Right atrium auricular region (tissue), 2 donors: ENCODE results near the gene PANK4. TPM values are rescaled to one million over a fixed set of nuclear protein-coding genes. Genes with fewer than 3 reads are reported as not detected.
A peak's percentile ranks its signal among the peaks of the same experiment; 100 is the strongest.

Experiments used
- DNase-seq: peaks from one replicate; pipeline ENCODE4 v3.0.0-alpha.2; 2019; ENCODE audit warnings: low spot score
- H3K27ac ChIP-seq, 2 donors: fragments of 200-600 bp; sonication (generic); 1 replicate in 1 of 2; 2 replicates in 1 of 2; pipeline ENCODE4 v1.5.1; 2016 to 2019
- H3K27me3 ChIP-seq, 2 donors: fragments of 200-600 bp; sonication (generic); one replicate each; pipeline versions ENCODE4 v1.5.1 to v1.6.0; 2017 to 2019
- H3K36me3 ChIP-seq: fragments of 200-600 bp; sonication (generic); one replicate; pipeline ENCODE4 v1.5.1; 2016
- H3K4me1 ChIP-seq, 2 donors: fragments of 200-600 bp; sonication (generic); one replicate each; pipeline versions ENCODE4 v1.5.1 to v1.6.0; 2017 to 2019
- H3K4me3 ChIP-seq, 2 donors: fragments of 200-600 bp; sonication (generic); 1 replicate in 1 of 2; 2 replicates in 1 of 2; pipeline ENCODE4 v1.5.1; 2017 to 2019; ENCODE audit warnings: mild to moderate bottlenecking in 1 of 2, moderate library complexity in 1 of 2
- H3K9me3 ChIP-seq, 2 donors: fragments of 200-600 bp; sonication (generic); one replicate each; pipeline ENCODE4 v1.5.1; 2019
- total RNA-seq, 2 donors: library from RNA; depleted of rRNA; stranded (reverse); fragments of >200 nt; gene quantifications; one replicate each; pipeline ENCODE4 v1.1.0, GENCODE V29; 2016
- TF ChIP-seq, protein P1 (sequence below), 2 donors: fragments of 200-600 bp; sonication (generic); IDR thresholded peaks; one replicate each; pipeline ENCODE4 v1.5.1; 2019; ENCODE audit warnings: antibody characterized with exemption in 2 of 2

PANK4 gene
- total RNA-seq, 2 donors from 2014 or later = 27.0 to 41.5 TPM

DNA sequence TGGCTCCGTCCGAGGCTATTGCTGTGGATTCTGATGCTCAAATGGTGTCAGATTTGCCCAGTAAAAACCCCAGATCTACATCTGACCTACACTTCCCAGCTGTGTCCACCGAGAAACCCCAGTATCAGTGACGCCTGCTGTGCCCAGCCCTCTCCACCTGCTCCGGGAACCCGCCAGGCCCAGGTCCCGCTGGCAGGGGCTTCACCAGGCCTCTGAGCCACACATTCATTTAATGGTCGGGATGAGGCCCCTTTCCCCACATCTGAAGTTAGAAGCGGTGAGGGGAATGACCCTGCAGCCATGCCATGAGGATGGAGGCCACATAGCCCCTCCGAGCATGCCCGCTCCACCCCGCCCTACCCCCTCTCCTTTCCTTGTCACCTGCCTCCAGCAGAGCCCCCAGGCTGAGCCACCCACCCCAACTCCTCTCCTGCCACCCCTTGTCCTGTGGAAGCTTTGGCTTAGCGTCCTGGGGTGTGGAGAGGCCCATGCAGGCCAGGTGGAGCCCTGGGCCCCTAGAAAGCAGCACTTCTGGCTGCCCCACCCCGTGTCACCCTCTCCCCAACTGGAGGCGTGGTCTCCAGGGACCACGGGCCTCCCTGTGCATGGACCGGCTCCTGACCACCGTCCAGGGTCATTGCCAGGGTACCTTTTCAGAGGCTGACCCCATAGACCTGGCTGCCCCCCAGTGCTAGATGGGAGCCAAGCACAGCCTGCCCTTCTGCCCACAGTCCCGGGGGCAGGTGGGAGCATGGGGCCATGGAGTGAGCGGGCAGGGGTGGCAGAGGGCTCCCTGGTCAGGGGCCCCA, 37.8 kb upstream of the PANK4 start:
- TF ChIP-seq, protein P1, sequence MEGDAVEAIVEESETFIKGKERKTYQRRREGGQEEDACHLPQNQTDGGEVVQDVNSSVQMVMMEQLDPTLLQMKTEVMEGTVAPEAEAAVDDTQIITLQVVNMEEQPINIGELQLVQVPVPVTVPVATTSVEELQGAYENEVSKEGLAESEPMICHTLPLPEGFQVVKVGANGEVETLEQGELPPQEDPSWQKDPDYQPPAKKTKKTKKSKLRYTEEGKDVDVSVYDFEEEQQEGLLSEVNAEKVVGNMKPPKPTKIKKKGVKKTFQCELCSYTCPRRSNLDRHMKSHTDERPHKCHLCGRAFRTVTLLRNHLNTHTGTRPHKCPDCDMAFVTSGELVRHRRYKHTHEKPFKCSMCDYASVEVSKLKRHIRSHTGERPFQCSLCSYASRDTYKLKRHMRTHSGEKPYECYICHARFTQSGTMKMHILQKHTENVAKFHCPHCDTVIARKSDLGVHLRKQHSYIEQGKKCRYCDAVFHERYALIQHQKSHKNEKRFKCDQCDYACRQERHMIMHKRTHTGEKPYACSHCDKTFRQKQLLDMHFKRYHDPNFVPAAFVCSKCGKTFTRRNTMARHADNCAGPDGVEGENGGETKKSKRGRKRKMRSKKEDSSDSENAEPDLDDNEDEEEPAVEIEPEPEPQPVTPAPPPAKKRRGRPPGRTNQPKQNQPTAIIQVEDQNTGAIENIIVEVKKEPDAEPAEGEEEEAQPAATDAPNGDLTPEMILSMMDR (IDR thresholded peaks at IDR 0.05) = no peak
- Histone ChIP-seq H3K36me3 (peaks cover 6% of the 10 kb centered on the region), H3K9me3 (no peaks in the 10 kb centered on the region), H3K4me3 (no peak overlapping the region), H3K27ac (no peak overlapping the region), H3K4me1 (no peaks in the 10 kb centered on the region), H3K27me3 (no peaks in the 10 kb centered on the region)
- no peak for DNase-seq

DNA sequence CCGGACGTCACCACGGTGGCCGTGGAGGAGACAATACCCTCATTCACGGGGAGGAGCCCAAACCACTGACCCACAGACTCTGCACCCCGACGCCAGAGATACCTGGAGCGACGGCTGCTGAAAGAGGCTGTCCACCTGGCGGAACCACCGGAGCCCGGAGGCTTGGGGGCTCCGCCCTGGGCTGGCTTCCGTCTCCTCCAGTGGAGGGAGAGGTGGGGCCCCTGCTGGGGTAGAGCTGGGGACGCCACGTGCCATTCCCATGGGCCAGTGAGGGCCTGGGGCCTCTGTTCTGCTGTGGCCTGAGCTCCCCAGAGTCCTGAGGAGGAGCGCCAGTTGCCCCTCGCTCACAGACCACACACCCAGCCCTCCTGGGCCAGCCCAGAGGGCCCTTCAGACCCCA, 36.8 kb upstream of the PANK4 start:
- Histone ChIP-seq H3K9me3 (no peaks in the 10 kb centered on the region), H3K27me3 (no peaks in the 10 kb centered on the region), H3K27ac (no peak overlapping the region), H3K4me1 (peaks cover 0 to 4% of the 10 kb centered on the region in 2 donors), H3K36me3 (peaks cover 6% of the 10 kb centered on the region), H3K4me3 (no peak overlapping the region)
- DNase-seq = no peak
- TF ChIP-seq, protein P1 (IDR thresholded peaks at IDR 0.05) = no peak

DNA sequence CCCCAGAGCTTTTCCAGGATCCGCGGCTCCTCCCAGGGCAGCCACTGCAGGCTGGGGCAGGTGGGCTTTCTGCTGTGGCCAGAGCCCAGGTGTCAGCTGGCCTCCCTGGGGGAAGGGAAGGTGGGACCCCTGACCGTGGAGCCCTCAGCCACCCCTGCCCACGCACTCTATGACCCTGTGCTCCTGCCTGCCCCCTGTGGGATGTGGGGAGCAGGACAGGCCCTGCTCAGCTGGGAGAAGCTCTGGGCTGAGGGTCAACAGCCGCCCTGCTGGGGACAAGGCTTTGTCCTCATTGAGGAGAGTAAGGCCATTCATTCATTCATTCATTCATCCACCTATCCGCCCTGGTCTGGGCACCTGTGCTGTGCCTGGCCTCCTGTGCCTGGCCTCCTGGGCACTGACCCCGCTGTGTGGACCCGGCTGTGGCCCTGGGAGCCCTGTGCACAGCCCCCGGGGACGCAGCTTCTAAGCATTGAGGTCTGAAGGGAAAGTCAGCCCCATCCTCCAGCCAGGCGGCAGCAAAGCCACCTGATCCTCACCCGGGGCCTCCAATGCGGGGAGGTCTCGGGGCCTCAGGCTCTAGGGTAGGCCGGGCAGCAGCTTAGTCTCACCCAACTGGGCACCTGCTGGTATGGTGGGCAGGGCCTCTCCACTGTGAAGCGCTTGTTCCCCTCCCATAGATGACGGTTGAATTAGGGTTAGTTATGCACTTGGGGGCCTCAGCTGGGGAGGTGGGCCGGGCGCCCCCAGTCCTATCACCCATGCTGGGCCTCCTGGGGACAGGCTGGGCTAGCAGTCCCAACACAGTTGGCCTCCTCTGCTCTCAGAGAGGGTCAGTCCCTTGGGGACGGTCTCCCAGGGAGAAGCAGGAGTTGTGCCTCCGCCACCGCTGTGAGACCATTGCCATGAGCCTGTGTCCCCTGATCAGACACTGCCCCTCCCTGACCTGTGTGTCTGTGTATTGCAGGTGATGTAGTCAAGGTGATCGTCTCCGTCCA, 35.8 kb upstream of the PANK4 start:
- Histone ChIP-seq H3K27me3 (no peaks in the 10 kb centered on the region), H3K4me3 (no peak overlapping the region), H3K9me3 (no peaks in the 10 kb centered on the region), H3K36me3 (peaks cover 6% of the 10 kb centered on the region), H3K27ac (no peak overlapping the region), H3K4me1 (peaks cover 0 to 14% of the 10 kb centered on the region in 2 donors)
- no peak for DNase-seq
- TF ChIP-seq, protein P1 (IDR thresholded peaks at IDR 0.05) = peak in 1 of 2 donors; percentile 36

DNA sequence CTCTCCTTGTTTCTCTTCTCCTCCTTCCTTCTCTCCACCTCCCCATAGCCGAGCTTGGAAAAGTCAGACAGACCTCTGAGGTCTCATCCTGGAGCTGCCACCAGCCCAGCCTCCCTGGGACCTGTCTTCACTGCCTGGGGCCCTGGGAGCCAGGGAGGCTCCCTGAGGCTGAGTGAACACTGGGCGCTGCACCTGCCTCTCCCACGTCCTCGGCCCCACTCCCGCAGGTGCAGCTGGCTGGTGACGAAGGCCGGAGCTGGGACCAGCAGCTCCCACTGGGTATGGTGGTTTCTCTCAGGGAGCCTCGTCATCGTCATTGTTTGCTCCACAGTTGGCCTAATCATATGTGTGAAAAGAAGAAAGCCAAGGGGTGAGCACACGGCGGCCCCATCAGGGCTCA, 35.0 kb upstream of the PANK4 start:
- no peaks in the 10 kb centered on the region for H3K27me3 ChIP-seq
- TF ChIP-seq, protein P1 (IDR thresholded peaks at IDR 0.05) = no peak
- H3K36me3 ChIP-seq = peaks cover 6% of the 10 kb centered on the region
- no peak for DNase-seq
- peaks cover 0 to 20% of the 10 kb centered on the region in 2 donors for H3K4me1 ChIP-seq
- H3K4me3 ChIP-seq = no peak overlapping the region
- no peak overlapping the region for H3K27ac ChIP-seq
- no peaks in the 10 kb centered on the region for H3K9me3 ChIP-seq

DNA sequence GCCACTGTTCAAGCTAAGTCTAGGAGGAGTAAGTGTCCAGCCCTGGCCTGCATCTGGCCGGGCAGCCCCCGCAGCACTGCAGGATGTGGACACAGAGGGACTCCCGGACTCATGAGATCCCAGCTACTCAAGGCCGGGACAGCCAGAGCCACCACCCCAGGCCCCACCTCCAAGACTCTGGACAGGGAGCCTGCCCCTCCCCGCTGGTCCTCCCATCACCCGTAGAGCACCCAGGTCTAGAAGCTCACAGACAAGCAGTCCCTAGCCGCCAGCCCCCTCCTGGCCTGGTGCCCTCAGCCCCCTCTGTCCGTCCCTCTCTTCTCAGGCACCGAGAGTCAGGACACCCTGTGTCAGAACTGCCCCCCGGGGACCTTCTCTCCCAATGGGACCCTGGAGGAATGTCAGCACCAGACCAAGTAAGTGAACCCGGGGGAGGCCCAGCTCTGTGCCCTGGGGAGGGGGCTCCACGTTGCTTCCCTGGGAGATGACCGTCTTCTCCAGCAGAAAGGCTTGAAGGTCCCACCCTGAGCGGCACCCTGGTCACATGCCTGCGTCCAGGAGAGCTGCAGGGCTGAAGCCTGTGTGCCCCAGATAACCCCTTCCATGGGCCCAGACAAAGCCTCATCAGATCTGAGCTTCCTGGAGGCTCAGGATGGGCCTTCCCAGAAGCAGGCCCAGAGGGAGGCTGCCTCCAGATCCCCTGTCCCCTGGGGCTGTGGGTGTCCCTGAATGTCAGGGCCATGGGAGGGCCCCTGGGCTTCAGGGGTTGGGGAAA, 34.1 kb upstream of the PANK4 start:
- Histone ChIP-seq H3K36me3 (peaks cover 6% of the 10 kb centered on the region), H3K9me3 (no peaks in the 10 kb centered on the region), H3K4me3 (no peak overlapping the region), H3K27ac (no peak overlapping the region), H3K4me1 (peaks cover 0 to 25% of the 10 kb centered on the region in 2 donors), H3K27me3 (no peaks in the 10 kb centered on the region)
- no peak for DNase-seq
- TF ChIP-seq, protein P1 (IDR thresholded peaks at IDR 0.05) = no peak
